GM12865 (cell line): Measurements from ENCODE around the gene RTKN.
A peak's percentile ranks its signal among the peaks of the same experiment; 100 is the strongest.

Source experiments
- DNase-seq: peaks from one replicate; pipeline ENCODE4 v3.0.0; 2010; ENCODE audit warnings: low read depth
- H3K4me3 ChIP-seq: 2 replicates; pipeline ENCODE4 v1.5.1; 2011; ENCODE audit warnings: mild to moderate bottlenecking, low read depth, low read length, control low read depth
- CTCF ChIP-seq: IDR thresholded peaks from 2 replicates; pipeline ENCODE4 v1.5.1; 2011; ENCODE audit warnings: low read length, control low read depth, low read depth, inconsistent platforms; ENCODE audit not compliant: insufficient read depth; ENCODE audit errors: missing control alignments

RTKN gene

GRCh38 chr2:74384051-74384450 is 57.7 kb downstream of the RTKN start:
- no peak for TF ChIP-seq CTCF
- DNase-seq: no peak
- H3K4me3 ChIP-seq: no peak overlapping the region

GRCh38 chr2:74383254-74383653 is 58.5 kb downstream of the RTKN start:
- no peak for TF ChIP-seq CTCF
- H3K4me3 ChIP-seq: no peak overlapping the region
- DNase-seq: no peak

- TF ChIP-seq CTCF: no peak
- DNase-seq: no peak
- H3K4me3 ChIP-seq: no peak overlapping the region
Measured at GRCh38 chr2:74381751-74382150, 60.0 kb downstream of the RTKN start.

- peak; percentile 38 for DNase-seq
- no peak for TF ChIP-seq CTCF
- H3K4me3 ChIP-seq: no peak within 1 kb of the TSS
Measured at GRCh38 chr2:74379851-74380789, 61.6 kb downstream of the RTKN start, which contains the start of gene DCTN1. DCTN1 (minus strand) TSS chr2:74380311; CDS start chr2:74380037, 274 bp downstream.

- H3K4me3 ChIP-seq: no peak overlapping the region
- TF ChIP-seq CTCF: no peak
- no peak for DNase-seq
Measured at GRCh38 chr2:74378007-74378406, 63.7 kb downstream of the RTKN start.

GRCh38 chr2:74375838-74376237 is 65.9 kb downstream of the RTKN start:
- no peak for DNase-seq
- no peak overlapping the region for H3K4me3 ChIP-seq
- TF ChIP-seq CTCF: no peak
